ENCODE data around the gene EPPIN.
"Not testable (repeated sequence)": the region's sequence is repeated elsewhere in the genome, so short reads cannot be mapped to it uniquely, and the experiment has no call there.

EPPIN gene

GRCh38 chr20:45547206-45547770 lies at the start of gene EPPIN:
TSS of gene EPPIN (minus strand) at chr20:45547401. CDS start at chr20:45547357, 44 bp downstream.
- DNase-seq (ENCODE audit: low spot score): no peak

GRCh38 chr20:45595235-45595634 lies 48.0 kb upstream of the EPPIN start:
- DNase-seq (ENCODE audit: low spot score): no peak

- no peak for DNase-seq (ENCODE audit: low spot score)
Observed at GRCh38 chr20:45593498-45593897, 46.3 kb upstream of the EPPIN start.

GRCh38 chr20:45592574-45593189 lies 45.5 kb upstream of the EPPIN start:
- DNase-seq (ENCODE audit: low spot score): peak; percentile 62

- DNase-seq (ENCODE audit: low spot score): peak; percentile 84
Observed at GRCh38 chr20:45589725-45590124, 42.5 kb upstream of the EPPIN start.

- DNase-seq (ENCODE audit: low spot score): peak; percentile 24
Observed at GRCh38 chr20:45588800-45589199, 41.6 kb upstream of the EPPIN start.

GRCh38 chr20:45585986-45586385 lies 38.8 kb upstream of the EPPIN start:
- not testable (repeated sequence) for DNase-seq (ENCODE audit: low spot score)

- DNase-seq (ENCODE audit: low spot score): not testable (repeated sequence)
Observed at GRCh38 chr20:45584294-45584693, 37.1 kb upstream of the EPPIN start.

GRCh38 chr20:45583502-45583901 lies 36.3 kb upstream of the EPPIN start:
- no peak for DNase-seq (ENCODE audit: low spot score)

- DNase-seq (ENCODE audit: low spot score): no peak
Observed at GRCh38 chr20:45581702-45582101, 34.5 kb upstream of the EPPIN start.

GRCh38 chr20:45579184-45579583 lies 32.0 kb upstream of the EPPIN start, which contains the start of gene WFDC8:
TSS of gene WFDC8 (minus strand) at chr20:45579284. CDS start at chr20:45579247, 37 bp downstream.
- no peak for DNase-seq (ENCODE audit: low spot score)

GRCh38 chr20:45578231-45578630 lies 31.0 kb upstream of the EPPIN start:
- no peak for DNase-seq (ENCODE audit: low spot score)

- no peak for DNase-seq (ENCODE audit: low spot score)
Observed at GRCh38 chr20:45576995-45577394, 29.8 kb upstream of the EPPIN start.

GRCh38 chr20:45575931-45576330 lies 28.7 kb upstream of the EPPIN start:
- no peak for DNase-seq (ENCODE audit: low spot score)

- not testable (repeated sequence) for DNase-seq (ENCODE audit: low spot score)
Observed at GRCh38 chr20:45569650-45570049, 22.4 kb upstream of the EPPIN start.

- DNase-seq (ENCODE audit: low spot score): no peak
Observed at GRCh38 chr20:45564760-45565276, 17.6 kb upstream of the EPPIN start.

GRCh38 chr20:45555198-45555597 lies 8.0 kb upstream of the EPPIN start:
- no peak for DNase-seq (ENCODE audit: low spot score)

- DNase-seq (ENCODE audit: low spot score): no peak
Observed at GRCh38 chr20:45552456-45552855, 5.3 kb upstream of the EPPIN start.

GRCh38 chr20:45550765-45551164 lies 3.6 kb upstream of the EPPIN start:
- no peak for DNase-seq (ENCODE audit: low spot score)

- DNase-seq (ENCODE audit: low spot score): no peak
Observed at GRCh38 chr20:45548410-45548809, 1.2 kb upstream of the EPPIN start.

- DNase-seq (ENCODE audit: low spot score): peak; percentile 35
Observed at GRCh38 chr20:45545754-45546453, 1.3 kb downstream of the EPPIN start.

- no peak for DNase-seq (ENCODE audit: low spot score)
Observed at GRCh38 chr20:45545351-45545750, 1.9 kb downstream of the EPPIN start.

- DNase-seq (ENCODE audit: low spot score): no peak
Observed at GRCh38 chr20:45539382-45539781, 7.8 kb downstream of the EPPIN start, which contains the start of gene WFDC6. TSS of gene WFDC6 (minus strand) at chr20:45539482. CDS start at chr20:45539407, 75 bp downstream.
